T-helper 2 cell (primary cell): ENCODE data around the gene ABHD17C.
A peak's percentile ranks its signal among the peaks of the same experiment; 100 is the strongest.
"Not testable (repeated sequence)": the region's sequence is repeated elsewhere in the genome, so short reads cannot be mapped to it uniquely, and the experiment has no call there.

Source experiments
- DNase-seq, 5 experiments: peaks; one replicate each; pipeline versions ENCODE4 v3.0.0 to v3.0.0-alpha.2; 2012 to 2022
- total RNA-seq, 2 donors: gene quantifications; one replicate each; lab custom pipeline; 2026; lab: John Stamatoyannopoulos, UW

ABHD17C gene
- total RNA-seq: 0.31 to 2.0 reads per million in 2 donors

GRCh38 chr15:80695099-80695910 lies at the start of gene ABHD17C:
ABHD17C (plus strand) TSS chr15:80695310; CDS start chr15:80695430, 120 bp downstream.
- peak in 4 of 5 experiments; percentile 9 to 64 (median 14) for DNase-seq

- DNase-seq: no peak
Measured at GRCh38 chr15:80645494-80646065, 49.5 kb upstream of the ABHD17C start.

- not testable (repeated sequence) for DNase-seq
Measured at GRCh38 chr15:80647424-80647823, 47.7 kb upstream of the ABHD17C start.

- no peak for DNase-seq
Measured at GRCh38 chr15:80654299-80654698, 40.8 kb upstream of the ABHD17C start.

DNA sequence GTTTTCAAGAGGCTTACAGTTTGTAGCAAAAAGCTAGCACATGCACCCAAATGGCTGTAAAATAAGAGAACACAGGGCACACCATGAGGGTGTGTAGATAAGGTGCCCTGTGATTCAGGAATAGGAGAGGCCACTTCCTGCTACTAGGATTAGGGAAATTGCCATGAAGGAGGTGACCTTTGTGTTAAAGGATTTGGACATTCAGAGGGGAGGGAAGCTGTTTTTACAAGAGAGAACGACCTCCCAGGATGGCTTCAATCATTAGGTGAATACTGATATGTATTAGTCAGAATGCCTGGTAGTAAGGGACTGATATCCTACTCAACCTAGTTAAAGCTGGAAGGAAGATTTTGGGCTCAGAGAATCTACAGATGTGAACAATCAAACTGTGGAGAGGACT lies 35.7 kb upstream of the ABHD17C start:
- no peak for DNase-seq

DNA sequence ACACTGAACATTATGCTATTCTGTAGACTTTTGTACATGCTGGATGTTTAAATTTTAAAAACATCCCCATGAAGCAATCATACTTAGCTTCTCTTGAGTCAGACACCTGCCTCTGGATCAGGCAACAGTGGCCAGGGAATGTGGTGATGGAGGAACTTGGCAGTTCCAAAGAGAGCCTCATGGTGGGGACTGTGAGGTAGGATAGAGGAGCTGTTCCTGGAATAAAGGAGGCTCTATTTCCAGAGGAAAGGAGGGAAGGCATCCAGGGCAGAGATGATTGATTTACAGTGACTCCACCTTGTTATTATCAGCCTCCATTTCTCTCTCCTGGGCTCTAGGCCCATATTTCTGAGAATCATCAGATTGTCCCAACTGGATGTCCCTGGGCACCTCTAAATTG lies 35.0 kb upstream of the ABHD17C start:
- no peak for DNase-seq

GRCh38 chr15:80662129-80662528 lies 33.0 kb upstream of the ABHD17C start:
- DNase-seq: no peak

DNA sequence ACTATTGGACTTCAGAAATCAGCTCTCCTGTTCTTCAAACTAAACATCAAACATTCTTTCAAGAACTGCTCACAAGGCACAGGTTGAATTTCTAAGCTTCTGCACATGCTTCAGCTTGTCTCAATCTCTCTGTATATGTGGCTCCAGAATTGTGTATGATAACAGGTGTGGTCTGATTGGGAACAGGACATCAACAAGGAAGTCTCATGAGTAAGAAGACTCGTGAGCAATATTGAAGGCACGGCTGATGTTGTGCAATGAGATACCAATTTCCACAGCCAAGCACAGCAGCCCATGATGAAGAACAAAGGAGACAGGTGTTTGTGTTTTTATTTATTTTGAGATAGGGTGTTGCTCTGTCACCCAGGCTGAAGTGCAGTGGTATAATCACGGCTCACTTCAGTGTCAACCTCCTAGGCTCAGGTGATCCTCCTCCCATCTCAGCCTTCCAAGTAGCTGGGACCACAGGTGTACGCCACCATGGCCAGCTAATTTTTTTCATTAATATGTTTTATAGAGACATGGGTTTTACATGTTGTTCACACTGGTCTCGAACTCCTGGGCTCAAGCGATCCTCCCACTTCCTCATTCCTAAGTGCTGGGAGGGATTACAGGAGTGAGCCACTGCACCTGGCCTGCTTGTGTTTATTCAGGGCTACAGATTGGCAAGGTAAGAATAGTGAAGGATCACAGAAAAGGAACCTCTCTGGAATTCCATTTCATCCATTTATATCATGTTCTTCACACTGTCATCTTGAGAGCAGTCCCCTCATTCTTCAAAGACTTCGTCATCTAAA lies 32.2 kb upstream of the ABHD17C start:
- DNase-seq: no peak

GRCh38 chr15:80665151-80665550 lies 30.0 kb upstream of the ABHD17C start:
- DNase-seq: no peak

DNA sequence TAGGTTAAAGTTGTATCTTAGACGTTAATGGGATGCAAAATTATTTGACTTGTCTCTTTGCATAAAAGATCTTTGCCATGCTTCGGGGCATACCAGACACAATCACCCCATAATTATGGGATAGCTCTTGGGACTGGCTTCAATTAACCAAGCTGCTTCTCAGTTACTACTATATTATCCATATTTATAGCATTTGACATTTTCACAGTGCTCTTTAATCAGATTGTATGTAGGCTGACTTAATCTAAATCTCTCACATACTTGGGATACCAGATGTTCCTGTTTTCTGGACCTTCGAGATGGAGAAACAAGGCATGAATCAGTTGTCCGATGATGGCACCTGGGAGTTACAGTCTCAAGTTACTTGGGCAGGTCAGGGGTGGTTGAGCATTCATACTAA lies 27.2 kb upstream of the ABHD17C start:
- DNase-seq: no peak

- no peak for DNase-seq
Measured at GRCh38 chr15:80668546-80669236, 26.4 kb upstream of the ABHD17C start.

DNA sequence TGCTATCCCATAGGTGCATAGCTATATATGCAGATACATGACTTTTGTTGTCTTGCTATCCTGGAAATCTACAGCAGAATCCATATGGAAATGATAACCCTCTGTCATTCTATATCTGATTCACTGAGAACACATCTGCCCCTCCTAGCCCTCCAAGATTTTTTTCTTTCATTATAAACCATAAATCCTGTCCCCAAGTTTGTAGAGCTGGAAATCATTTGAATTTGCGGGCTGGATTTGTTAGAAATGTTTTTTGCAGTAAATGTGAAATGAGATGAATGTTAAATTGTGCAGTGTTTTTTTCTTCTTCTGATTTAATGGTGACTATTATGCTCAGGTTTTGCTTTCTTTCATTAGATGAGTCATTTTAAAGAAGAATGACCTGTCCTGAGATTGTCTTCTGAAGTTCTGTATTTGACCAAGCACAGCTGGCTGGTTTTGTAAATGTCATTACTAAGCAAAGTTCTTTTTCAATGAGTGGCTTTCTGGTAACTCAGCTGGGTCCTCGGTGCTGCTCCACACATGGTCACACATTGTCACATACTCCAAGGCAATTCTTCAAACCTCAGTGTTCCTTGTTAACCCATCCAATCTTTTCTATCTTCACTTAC lies 25.3 kb upstream of the ABHD17C start:
- no peak for DNase-seq

- DNase-seq: no peak
Measured at GRCh38 chr15:80673561-80674244, 21.4 kb upstream of the ABHD17C start.

GRCh38 chr15:80674245-80674614 lies 20.9 kb upstream of the ABHD17C start:
- DNase-seq: no peak

DNA sequence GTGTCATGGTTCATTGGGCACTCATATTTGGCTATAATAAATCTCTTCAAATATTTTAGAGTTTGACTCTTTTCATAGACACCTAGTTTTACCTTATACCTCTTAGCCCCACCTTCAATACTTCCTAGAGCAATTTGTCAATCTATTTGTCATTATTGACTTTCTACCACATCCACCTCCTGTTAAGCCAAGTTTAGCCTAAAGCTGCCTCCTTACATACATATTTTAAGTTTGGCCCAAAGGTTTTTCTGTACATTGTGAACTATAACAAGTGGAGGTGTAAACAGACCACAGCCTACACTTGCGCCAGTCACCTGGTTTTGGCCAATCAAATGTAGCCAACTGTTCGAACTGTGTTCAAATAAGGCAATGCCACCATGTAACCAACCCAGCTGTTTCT lies 18.1 kb upstream of the ABHD17C start:
- DNase-seq: no peak

- DNase-seq: peak in 1 of 5 experiments; percentile 7
Measured at GRCh38 chr15:80679167-80679803, 15.8 kb upstream of the ABHD17C start.

- no peak for DNase-seq
Measured at GRCh38 chr15:80679804-80680175, 15.3 kb upstream of the ABHD17C start.

GRCh38 chr15:80682201-80682600 lies 12.9 kb upstream of the ABHD17C start:
- no peak for DNase-seq

GRCh38 chr15:80684697-80685096 lies 10.4 kb upstream of the ABHD17C start:
- DNase-seq: no peak

DNA sequence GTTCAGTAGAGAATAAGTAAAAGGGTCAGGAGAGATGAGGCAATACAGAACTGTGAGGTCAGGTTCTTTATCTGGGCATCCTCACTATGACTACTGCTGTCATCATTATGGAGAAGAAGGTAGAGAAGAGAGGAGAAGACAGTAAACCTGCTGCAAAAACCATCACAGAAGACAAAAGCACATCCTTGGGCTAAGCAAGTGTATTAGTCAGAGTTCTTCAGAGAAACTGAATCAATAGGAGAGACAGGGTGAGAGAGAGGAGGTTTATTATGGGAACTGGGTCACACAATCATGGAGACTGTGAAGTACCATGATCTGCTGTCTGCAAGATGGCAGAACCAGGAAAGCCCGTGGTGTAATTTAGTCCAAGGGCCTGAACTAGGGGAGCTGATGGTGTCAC lies 9.5 kb upstream of the ABHD17C start:
- DNase-seq: no peak

GRCh38 chr15:80689294-80689693 lies 5.8 kb upstream of the ABHD17C start:
- DNase-seq: no peak
